ENCODE results near the gene DISC1.

GRCh38 chr1:231808116-231808515 lies 181.5 kb downstream of the DISC1 start:
- TF ChIP-seq CTCF (IDR thresholded peaks at IDR 0.05; ENCODE audit: poor library complexity, severe bottlenecking) (no peak), EZH2 (IDR thresholded peaks at IDR 0.05; ENCODE audit: borderline replicate concordance, insufficient read depth, low read length, poor library complexity, severe bottlenecking) (no peak), REST (IDR thresholded peaks at IDR 0.05; ENCODE audit: borderline replicate concordance) (no peak)

All from neural cell (in vitro differentiated cells).